HepG2 (cell line): Measurements from ENCODE around the gene NUDT3. TPM values are rescaled to one million over a fixed set of nuclear protein-coding genes. Genes with fewer than 3 reads are reported as not detected.

Experiments used
- ATAC-seq: fragments of 200-7000 bp; cut with Tn5 transposase; 3 replicates; pipeline ENCODE4 v1.9.1; 2020; ENCODE audit warnings: mild to moderate bottlenecking, moderate library complexity
- BruUV-seq: library from RNA; stranded (reverse); fragments of 400-500 nt; replicated peaks from 2 replicates; lab custom pipeline; 2021; lab: Mats Ljungman, UMichigan
- CTCF ChIA-PET: fragments of 300-600 bp; formaldehyde crosslinking; extraction: SDS; loops from one replicate; lab custom pipeline; 2021; ENCODE audit warnings: low total read pairs, inconsistent platforms, low intra/inter-chr PET ratio; lab: Yijun Ruan, JAX
- POLR2A ChIA-PET: fragments of 350-600 bp; sonication (Branson Sonifier 250); formaldehyde crosslinking; loops from one replicate; lab custom pipeline; 2020; ENCODE audit warnings: antibody characterized with exemption, inconsistent platforms; lab: Yijun Ruan, JAX
- DNase-seq: peaks from one replicate; pipeline ENCODE4 v3.0.0-alpha.2; 2015; ENCODE audit warnings: low spot score
- FAIRE-seq: peaks from 3 replicates; lab custom pipeline; 2011; peaks lifted over from hg19 to GRCh38; lab: Jason Lieb, UNC
- H2AFZ ChIP-seq: one replicate; pipeline ENCODE4 v1.6.1; 2011; ENCODE audit warnings: low read length, inconsistent platforms
- H3K27ac ChIP-seq: fragments of 300-600 bp; 3 replicates; pipeline ENCODE4 v1.8.0; 2011; ENCODE audit warnings: mixed run types, mild to moderate bottlenecking, mixed read lengths, low read length, inconsistent platforms; ENCODE audit not compliant: insufficient read depth; ENCODE audit errors: extremely low read length
- H3K27me3 ChIP-seq, 2 experiments: fragments of 200-600 bp in 1 of 2; 2 replicates in 1 of 2; 3 replicates in 1 of 2; pipeline versions ENCODE4 v1.6.0 to v1.8.0; 2011; ENCODE audit warnings: low read length in 2 of 2, mild to moderate bottlenecking in 2 of 2, moderate library complexity in 2 of 2, inconsistent platforms in 1 of 2; ENCODE audit not compliant: insufficient read depth in 2 of 2, control insufficient read depth in 1 of 2
- H3K36me3 ChIP-seq, 2 experiments: fragments of 200-600 bp in 1 of 2; replicated peaks in 1 of 2; 2 replicates in 1 of 2; 3 replicates in 1 of 2; pipeline versions ENCODE4 v1.5.1 to v1.8.0; 2011; ENCODE audit warnings: low read length in 2 of 2, inconsistent platforms in 1 of 2; ENCODE audit not compliant: insufficient read depth in 2 of 2, control insufficient read depth in 1 of 2
- H3K4me1 ChIP-seq: 2 replicates; pipeline ENCODE4 v1.5.1; 2012; ENCODE audit warnings: low read length, inconsistent platforms; ENCODE audit not compliant: insufficient read depth
- H3K4me2 ChIP-seq: 2 replicates; pipeline ENCODE4 v1.6.0; 2011; ENCODE audit warnings: low read depth, low read length, inconsistent platforms
- H3K4me3 ChIP-seq, 3 experiments: fragments of 200-600 bp in 1 of 3; sonication (generic), shearing (Covaris generic) in 1 of 3; replicated peaks in 1 of 3; 2 replicates each; pipeline ENCODE4 v1.5.1; 2011 to 2016; ENCODE audit warnings: low read length in 3 of 3, inconsistent platforms in 2 of 3, low read depth in 2 of 3, mild to moderate bottlenecking in 2 of 3, control low read depth in 1 of 3, mixed read lengths in 1 of 3; ENCODE audit not compliant: insufficient read depth in 1 of 3
- H3K79me2 ChIP-seq: one replicate; pipeline ENCODE4 v1.6.1; 2011; ENCODE audit warnings: low read length, inconsistent platforms; ENCODE audit not compliant: insufficient read depth
- H3K9ac ChIP-seq: 2 replicates; pipeline ENCODE4 v1.6.0; 2011; ENCODE audit warnings: mild to moderate bottlenecking, low read depth, low read length, inconsistent platforms; ENCODE audit not compliant: insufficient read depth
- H3K9me3 ChIP-seq: 2 replicates; pipeline ENCODE4 v1.5.1; 2012; ENCODE audit warnings: mild to moderate bottlenecking, low read length
- H4K20me1 ChIP-seq: 2 replicates; pipeline ENCODE4 v1.6.0; 2011; ENCODE audit warnings: inconsistent platforms, mild to moderate bottlenecking, low read length, moderate library complexity; ENCODE audit not compliant: insufficient read depth
- FOXP4 ChIP-seq: sonication (generic); formaldehyde crosslinking; IDR thresholded peaks from 2 replicates; pipeline ENCODE4 v1.4.0; 2020; ENCODE audit warnings: missing genetic modification reagents
- KLF12 ChIP-seq: sonication (generic); formaldehyde crosslinking; IDR thresholded peaks from 2 replicates; pipeline ENCODE4 v1.4.0; 2020; ENCODE audit warnings: missing genetic modification reagents, borderline replicate concordance
- MAFK ChIP-seq, 2 experiments: IDR thresholded peaks in 1 of 2; conservative IDR thresholded peaks in 1 of 2; 2 replicates each; pipeline ENCODE4 v1.6.1; 2011; ENCODE audit warnings: improper control_type of control experiment in 2 of 2, low read length in 2 of 2
- STAT5B ChIP-seq: sonication (generic); formaldehyde crosslinking; IDR thresholded peaks from 2 replicates; pipeline ENCODE4 v1.4.0; 2020; ENCODE audit warnings: missing genetic modification reagents
- TCF12 ChIP-seq, 2 experiments: fragments of 450-650 bp in 1 of 2; sonication (generic) in 1 of 2; formaldehyde crosslinking in 1 of 2; IDR thresholded peaks; 2 replicates each; pipeline versions ENCODE4 v1.6.1 to v1.8.0; 2017 to 2022; ENCODE audit warnings: antibody characterized with exemption in 1 of 2, mild to moderate bottlenecking in 1 of 2, missing genetic modification reagents in 1 of 2, moderate library complexity in 1 of 2
- ZFYVE20 ChIP-seq: sonication (generic); formaldehyde crosslinking; IDR thresholded peaks from 2 replicates; pipeline ENCODE4 v1.8.0; 2023; ENCODE audit warnings: low read depth, mild to moderate bottlenecking, moderate library complexity, missing genetic modification reagents, borderline replicate concordance
- ZNF205 ChIP-seq: IDR thresholded peaks from 2 replicates; pipeline ENCODE4 v1.6.1; 2018; ENCODE audit warnings: missing biosample characterization, missing genetic modification reagents
- ZNF569 ChIP-seq: sonication (generic); formaldehyde crosslinking; IDR thresholded peaks from 2 replicates; pipeline ENCODE4 v1.5.0; 2020; ENCODE audit warnings: mild to moderate bottlenecking, missing genetic modification reagents, moderate library complexity, borderline replicate concordance
- ZNF678 ChIP-seq: sonication (generic); formaldehyde crosslinking; IDR thresholded peaks from 2 replicates; pipeline ENCODE4 v1.4.0; 2020; ENCODE audit warnings: mild to moderate bottlenecking, missing genetic modification reagents
- ZNF737 ChIP-seq: sonication (generic); formaldehyde crosslinking; IDR thresholded peaks from 2 replicates; pipeline ENCODE4 v1.5.0; 2020; ENCODE audit warnings: missing genetic modification reagents, mild to moderate bottlenecking, borderline replicate concordance
- ZNF816 ChIP-seq: sonication (generic); formaldehyde crosslinking; IDR thresholded peaks from 2 replicates; pipeline ENCODE4 v1.8.0; 2022; ENCODE audit warnings: missing genetic modification reagents, mild to moderate bottlenecking, borderline replicate concordance
- ZSCAN22 ChIP-seq: sonication (generic); formaldehyde crosslinking; IDR thresholded peaks from 2 replicates; pipeline ENCODE4 v1.4.0; 2020; ENCODE audit warnings: mild to moderate bottlenecking, missing genetic modification reagents
- ZZZ3 ChIP-seq: sonication (generic); formaldehyde crosslinking; IDR thresholded peaks from 2 replicates; pipeline ENCODE4 v1.4.0; 2020; ENCODE audit warnings: missing genetic modification reagents, mild to moderate bottlenecking, borderline replicate concordance
- WGBS: methylation state at CpG from one replicate; pipeline ENCODE4 v1.1.6; 2017; ENCODE audit warnings: low lambda C conversion rate; 5-methylcytosine and 5-hydroxymethylcytosine counted together
- in situ Hi-C: cut with HindIII; loops from 2 replicates; pipeline ENCODE4 v1.10.0; 2017; ENCODE audit warnings: low pct_unique_long_range_greater_than_20kb; ENCODE audit not compliant: extremely low pct_ligation_motif_present
- intact Hi-C: fragments of 100-400 bp; cut with micrococcal nuclease; formaldehyde crosslinking; loops from one replicate; pipeline ENCODE4 v1.10.0; 2022; ENCODE audit not compliant: unreplicated experiment
- polyA plus RNA-seq, 8 experiments: library from polyadenylated mRNA; depleted of rRNA in 3 of 8; stranded (reverse) in 7 of 8; unstranded in 1 of 8; fragments of >200 nt; fragmentation: Illumina TruSeq in 4 of 8; extraction: Trizol in 4 of 8; gene quantifications; 2 replicates each; pipeline versions ENCODE4 v1.2.1 to v1.2.3, GENCODE V29; 2011 to 2016; ENCODE audit warnings: low read depth in 4 of 8, missing spikeins in 1 of 8, mixed read lengths in 1 of 8; ENCODE audit not compliant: insufficient read depth in 1 of 8
- total RNA-seq, 5 experiments: library from RNA; depleted of rRNA; stranded (reverse); fragments of >200 nt; fragmentation: Illumina TruSeq; extraction: Trizol; gene quantifications; 2 replicates each; pipeline ENCODE4 v1.2.3, GENCODE V29; 2016; ENCODE audit warnings: low read depth in 1 of 5
- TF ChIP-seq, protein P1 (sequence below): sonication (generic); formaldehyde crosslinking; IDR thresholded peaks from 2 replicates; pipeline ENCODE4 v1.5.1; 2020; ENCODE audit warnings: missing genetic modification reagents, mild to moderate bottlenecking, borderline replicate concordance

Gene NUDT3
- total and polyA plus RNA-seq, 2 of the 13 experiments (the other 11 are each of a cell fraction or from before 2014, with no cell fraction given) = 20.2 to 20.6 TPM

- ATAC-seq = no peak
- ChIA-PET CTCF (no interaction called here), POLR2A (interaction anchor here (0.9 to 1.3 kb wide), 2 partner anchors 32 to 75 kb away, joined by 4 read pairs; no protein-coding TSS in a partner anchor)
Measured at GRCh38 chr6:34383161-34383631, 9.3 kb downstream of the NUDT3 start.

GRCh38 chr6:34381081-34381480 lies 11.4 kb downstream of the NUDT3 start:
- ChIA-PET POLR2A (interaction anchor here (1.5 kb wide), 1 partner anchor 77 kb away, joined by 6 read pairs; no protein-coding TSS in a partner anchor), CTCF (no interaction called here)
- in situ Hi-C loops (no loop called here), intact Hi-C loops (no loop called here)
- Histone ChIP-seq H2AFZ (no peak overlapping the region), H3K79me2 (peaks cover 87% of the 10 kb centered on the region), H3K36me3 (peaks cover 2 to 16% of the 10 kb centered on the region in 2 experiments; a peak in 3 of 5 replicates), H3K27ac (no peak overlapping the region), H3K9me3 (no peaks in the 10 kb centered on the region), H3K4me2 (no peak overlapping the region), H3K4me1 (peaks cover 44% of the 10 kb centered on the region), H3K4me3 (no peak overlapping the region), H3K9ac (no peak overlapping the region), H4K20me1 (peaks cover 20% of the 10 kb centered on the region), H3K27me3 (no peaks in the 10 kb centered on the region)
- ATAC-seq (no peak), DNase-seq (no peak), FAIRE-seq (no peak)
- WGBS = 98% methylated on average over 5 of the region's 5 CpGs
- BruUV-seq = no TSS peak
- TF ChIP-seq ZNF678 (no peak), ZNF737 (CRISPR knock-in tag) (no peak), ZSCAN22 (no peak), KLF12 (CRISPR knock-in tag) (no peak), ZNF569 (CRISPR knock-in tag) (no peak), ZZZ3 (CRISPR knock-in tag) (no peak), ZFYVE20 (no peak), ZNF816 (CRISPR knock-in tag) (no peak), FOXP4 (no peak), STAT5B (CRISPR knock-in tag) (no peak), ZNF205 (CRISPR knock-in tag) (no peak)
- TF ChIP-seq, protein P1, sequence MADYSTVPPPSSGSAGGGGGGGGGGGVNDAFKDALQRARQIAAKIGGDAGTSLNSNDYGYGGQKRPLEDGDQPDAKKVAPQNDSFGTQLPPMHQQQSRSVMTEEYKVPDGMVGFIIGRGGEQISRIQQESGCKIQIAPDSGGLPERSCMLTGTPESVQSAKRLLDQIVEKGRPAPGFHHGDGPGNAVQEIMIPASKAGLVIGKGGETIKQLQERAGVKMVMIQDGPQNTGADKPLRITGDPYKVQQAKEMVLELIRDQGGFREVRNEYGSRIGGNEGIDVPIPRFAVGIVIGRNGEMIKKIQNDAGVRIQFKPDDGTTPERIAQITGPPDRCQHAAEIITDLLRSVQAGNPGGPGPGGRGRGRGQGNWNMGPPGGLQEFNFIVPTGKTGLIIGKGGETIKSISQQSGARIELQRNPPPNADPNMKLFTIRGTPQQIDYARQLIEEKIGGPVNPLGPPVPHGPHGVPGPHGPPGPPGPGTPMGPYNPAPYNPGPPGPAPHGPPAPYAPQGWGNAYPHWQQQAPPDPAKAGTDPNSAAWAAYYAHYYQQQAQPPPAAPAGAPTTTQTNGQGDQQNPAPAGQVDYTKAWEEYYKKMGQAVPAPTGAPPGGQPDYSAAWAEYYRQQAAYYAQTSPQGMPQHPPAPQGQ (CRISPR knock-in tag) = no peak

More at GRCh38 chr6:34383161-34383631, 9.3 kb downstream of the NUDT3 start:
- Histone ChIP-seq H3K4me1 (peaks cover 57% of the 10 kb centered on the region), H3K27ac (peak overlapping the region; percentile 7), H3K36me3 (peaks cover 2 to 16% of the 10 kb centered on the region in 2 experiments; a peak in 3 of 5 replicates), H3K9me3 (no peaks in the 10 kb centered on the region), H3K4me2 (no peak overlapping the region), H4K20me1 (peaks cover 30% of the 10 kb centered on the region), H3K4me3 (no peak overlapping the region), H3K9ac (no peak overlapping the region), H3K79me2 (peaks cover 87% of the 10 kb centered on the region), H2AFZ (no peak overlapping the region), H3K27me3 (no peaks in the 10 kb centered on the region)
- no TSS peak for BruUV-seq
- DNase-seq = peak; percentile 26
- 81% methylated on average over 3 of the region's 3 CpGs for WGBS
- in situ Hi-C loops = no loop called here
- TF ChIP-seq MAFK (conservative IDR thresholded peaks at IDR 0.05 in 1 of 2, IDR thresholded peaks at IDR 0.05 in 1 of 2; ENCODE audit: low read length in 2 of 2) = peak; percentile 28 to 51; a peak in 1 of 4 replicates
- no peak for TF ChIP-seq TCF12 (IDR thresholded peaks at IDR 0.05)
- no peak for TF ChIP-seq TCF12 (CRISPR knock-in tag; IDR thresholded peaks at IDR 0.05)
- intact Hi-C loops = no loop called here
- FAIRE-seq = no peak
